HepG2 (cell line): Measurements from ENCODE around the gene MORC3. TPM values are rescaled to one million over a fixed set of nuclear protein-coding genes. Genes with fewer than 3 reads are reported as not detected.

Experiments used
- ATAC-seq: fragments of 200-7000 bp; cut with Tn5 transposase; 3 replicates; pipeline ENCODE4 v1.9.1; 2020; ENCODE audit warnings: mild to moderate bottlenecking, moderate library complexity
- BruUV-seq: library from RNA; stranded (reverse); fragments of 400-500 nt; replicated peaks from 2 replicates; lab custom pipeline; 2021; lab: Mats Ljungman, UMichigan
- CTCF ChIA-PET: fragments of 300-600 bp; formaldehyde crosslinking; extraction: SDS; loops from one replicate; lab custom pipeline; 2021; ENCODE audit warnings: low total read pairs, inconsistent platforms, low intra/inter-chr PET ratio; lab: Yijun Ruan, JAX
- POLR2A ChIA-PET: fragments of 350-600 bp; sonication (Branson Sonifier 250); formaldehyde crosslinking; loops from one replicate; lab custom pipeline; 2020; ENCODE audit warnings: antibody characterized with exemption, inconsistent platforms; lab: Yijun Ruan, JAX
- DNase-seq: peaks from one replicate; pipeline ENCODE4 v3.0.0-alpha.2; 2015; ENCODE audit warnings: low spot score
- FAIRE-seq: peaks from 3 replicates; lab custom pipeline; 2011; peaks lifted over from hg19 to GRCh38; lab: Jason Lieb, UNC
- H2AFZ ChIP-seq: one replicate; pipeline ENCODE4 v1.6.1; 2011; ENCODE audit warnings: low read length, inconsistent platforms
- H3K27ac ChIP-seq: fragments of 300-600 bp; 3 replicates; pipeline ENCODE4 v1.8.0; 2011; ENCODE audit warnings: mixed run types, mild to moderate bottlenecking, mixed read lengths, low read length, inconsistent platforms; ENCODE audit not compliant: insufficient read depth; ENCODE audit errors: extremely low read length
- H3K27me3 ChIP-seq, 2 experiments: fragments of 200-600 bp in 1 of 2; 2 replicates in 1 of 2; 3 replicates in 1 of 2; pipeline versions ENCODE4 v1.6.0 to v1.8.0; 2011; ENCODE audit warnings: low read length in 2 of 2, mild to moderate bottlenecking in 2 of 2, moderate library complexity in 2 of 2, inconsistent platforms in 1 of 2; ENCODE audit not compliant: insufficient read depth in 2 of 2, control insufficient read depth in 1 of 2
- H3K36me3 ChIP-seq, 2 experiments: fragments of 200-600 bp in 1 of 2; replicated peaks in 1 of 2; 2 replicates in 1 of 2; 3 replicates in 1 of 2; pipeline versions ENCODE4 v1.5.1 to v1.8.0; 2011; ENCODE audit warnings: low read length in 2 of 2, inconsistent platforms in 1 of 2; ENCODE audit not compliant: insufficient read depth in 2 of 2, control insufficient read depth in 1 of 2
- H3K4me1 ChIP-seq: 2 replicates; pipeline ENCODE4 v1.5.1; 2012; ENCODE audit warnings: low read length, inconsistent platforms; ENCODE audit not compliant: insufficient read depth
- H3K4me2 ChIP-seq: 2 replicates; pipeline ENCODE4 v1.6.0; 2011; ENCODE audit warnings: low read depth, low read length, inconsistent platforms
- H3K4me3 ChIP-seq, 3 experiments: fragments of 200-600 bp in 1 of 3; sonication (generic), shearing (Covaris generic) in 1 of 3; replicated peaks in 1 of 3; 2 replicates each; pipeline ENCODE4 v1.5.1; 2011 to 2016; ENCODE audit warnings: low read length in 3 of 3, inconsistent platforms in 2 of 3, low read depth in 2 of 3, mild to moderate bottlenecking in 2 of 3, control low read depth in 1 of 3, mixed read lengths in 1 of 3; ENCODE audit not compliant: insufficient read depth in 1 of 3
- H3K79me2 ChIP-seq: one replicate; pipeline ENCODE4 v1.6.1; 2011; ENCODE audit warnings: low read length, inconsistent platforms; ENCODE audit not compliant: insufficient read depth
- H3K9ac ChIP-seq: 2 replicates; pipeline ENCODE4 v1.6.0; 2011; ENCODE audit warnings: mild to moderate bottlenecking, low read depth, low read length, inconsistent platforms; ENCODE audit not compliant: insufficient read depth
- H3K9me3 ChIP-seq: 2 replicates; pipeline ENCODE4 v1.5.1; 2012; ENCODE audit warnings: mild to moderate bottlenecking, low read length
- H4K20me1 ChIP-seq: 2 replicates; pipeline ENCODE4 v1.6.0; 2011; ENCODE audit warnings: inconsistent platforms, mild to moderate bottlenecking, low read length, moderate library complexity; ENCODE audit not compliant: insufficient read depth
- ARNTL ChIP-seq: sonication (generic); formaldehyde crosslinking; IDR thresholded peaks from 2 replicates; pipeline ENCODE4 v1.4.0; 2020; ENCODE audit warnings: mild to moderate bottlenecking, missing genetic modification reagents
- ATF1 ChIP-seq: IDR thresholded peaks from 2 replicates; pipeline ENCODE4 v1.6.1; 2016; ENCODE audit warnings: mild to moderate bottlenecking, control low read depth
- ATM ChIP-seq: fragments of 450-650 bp; IDR thresholded peaks from 2 replicates; pipeline ENCODE4 v1.7.1; 2017; ENCODE audit warnings: mild to moderate bottlenecking, borderline replicate concordance
- CCAR2 ChIP-seq: fragments of 200-400 bp; formaldehyde crosslinking; optimal IDR thresholded peaks from 2 replicates; pipeline ENCODE3; 2018; ENCODE audit warnings: low read depth, mild to moderate bottlenecking, low read length, moderate library complexity
- CEBPB ChIP-seq: IDR thresholded peaks from 2 replicates; pipeline ENCODE4 v1.6.1; 2011; ENCODE audit warnings: low read depth, low read length, improper control_type of control experiment, borderline replicate concordance
- GATAD1 ChIP-seq: IDR thresholded peaks from 2 replicates; pipeline ENCODE4 v1.6.1; 2016; ENCODE audit warnings: missing genetic modification reagents, missing compliant biosample characterization
- HMG20A ChIP-seq: IDR thresholded peaks from 2 replicates; pipeline ENCODE4 v1.6.1; 2016; ENCODE audit warnings: borderline replicate concordance
- MIER3 ChIP-seq: IDR thresholded peaks from 2 replicates; pipeline ENCODE4 v1.6.1; 2016; ENCODE audit warnings: missing compliant biosample characterization, borderline replicate concordance
- PHF8 ChIP-seq: sonication (generic); formaldehyde crosslinking; IDR thresholded peaks from 2 replicates; pipeline ENCODE4 v1.5.0; 2020; ENCODE audit warnings: missing genetic modification reagents
- POLR2G ChIP-seq: fragments of 200-400 bp; formaldehyde crosslinking; IDR thresholded peaks from 2 replicates; pipeline ENCODE4 v1.6.1; 2018; ENCODE audit warnings: mild to moderate bottlenecking, low read depth, low read length, moderate library complexity
- PTBP1 ChIP-seq: fragments of 200-400 bp; formaldehyde crosslinking; IDR thresholded peaks from 2 replicates; pipeline ENCODE4 v1.6.1; 2018; ENCODE audit warnings: low read length, low read depth; ENCODE audit not compliant: poor library complexity, severe bottlenecking
- SP5 ChIP-seq: IDR thresholded peaks from 2 replicates; pipeline ENCODE4 v1.6.1; 2016; ENCODE audit warnings: low read depth, borderline replicate concordance
- ZNF670 ChIP-seq: sonication (generic); formaldehyde crosslinking; IDR thresholded peaks from 2 replicates; pipeline ENCODE4 v1.8.0; 2022; ENCODE audit warnings: mild to moderate bottlenecking, missing genetic modification reagents, borderline replicate concordance
- ZNF761 ChIP-seq: sonication (generic); formaldehyde crosslinking; conservative IDR thresholded peaks from 2 replicates; pipeline ENCODE4 v1.4.0; 2020; ENCODE audit warnings: mild to moderate bottlenecking, missing genetic modification reagents
- ZNF841 ChIP-seq: sonication (generic); formaldehyde crosslinking; IDR thresholded peaks from 2 replicates; pipeline ENCODE4 v1.8.1; 2023; ENCODE audit warnings: missing genetic modification reagents, borderline replicate concordance
- WGBS: methylation state at CpG from one replicate; pipeline ENCODE4 v1.1.6; 2017; ENCODE audit warnings: low lambda C conversion rate; 5-methylcytosine and 5-hydroxymethylcytosine counted together
- in situ Hi-C: cut with HindIII; loops from 2 replicates; pipeline ENCODE4 v1.10.0; 2017; ENCODE audit warnings: low pct_unique_long_range_greater_than_20kb; ENCODE audit not compliant: extremely low pct_ligation_motif_present
- intact Hi-C: fragments of 100-400 bp; cut with micrococcal nuclease; formaldehyde crosslinking; loops from one replicate; pipeline ENCODE4 v1.10.0; 2022; ENCODE audit not compliant: unreplicated experiment
- polyA plus RNA-seq, 8 experiments: library from polyadenylated mRNA; depleted of rRNA in 3 of 8; stranded (reverse) in 7 of 8; unstranded in 1 of 8; fragments of >200 nt; fragmentation: Illumina TruSeq in 4 of 8; extraction: Trizol in 4 of 8; gene quantifications; 2 replicates each; pipeline versions ENCODE4 v1.2.1 to v1.2.3, GENCODE V29; 2011 to 2016; ENCODE audit warnings: low read depth in 4 of 8, missing spikeins in 1 of 8, mixed read lengths in 1 of 8; ENCODE audit not compliant: insufficient read depth in 1 of 8
- total RNA-seq, 5 experiments: library from RNA; depleted of rRNA; stranded (reverse); fragments of >200 nt; fragmentation: Illumina TruSeq; extraction: Trizol; gene quantifications; 2 replicates each; pipeline ENCODE4 v1.2.3, GENCODE V29; 2016; ENCODE audit warnings: low read depth in 1 of 5
- TF ChIP-seq, protein P1 (sequence below): IDR thresholded peaks from 2 replicates; pipeline ENCODE4 v1.6.1; 2018; ENCODE audit warnings: missing genetic modification reagents
- TF ChIP-seq, protein P2 (sequence below): sonication (generic); formaldehyde crosslinking; IDR thresholded peaks from 2 replicates; pipeline ENCODE4 v1.8.1; 2022; ENCODE audit warnings: mild to moderate bottlenecking, missing genetic modification reagents
- TF ChIP-seq, protein P3 (sequence below): sonication (generic); formaldehyde crosslinking; IDR thresholded peaks from 2 replicates; pipeline ENCODE4 v1.4.0; 2020; ENCODE audit warnings: missing genetic modification reagents
- TF ChIP-seq, protein P4 (sequence below): sonication (generic); formaldehyde crosslinking; IDR thresholded peaks from 2 replicates; pipeline ENCODE4 v1.4.0; 2020; ENCODE audit warnings: missing genetic modification reagents

Gene MORC3
- total and polyA plus RNA-seq, 2 of the 13 experiments (the other 11 are each of a cell fraction or from before 2014, with no cell fraction given): 12.9 to 19.5 TPM

DNA sequence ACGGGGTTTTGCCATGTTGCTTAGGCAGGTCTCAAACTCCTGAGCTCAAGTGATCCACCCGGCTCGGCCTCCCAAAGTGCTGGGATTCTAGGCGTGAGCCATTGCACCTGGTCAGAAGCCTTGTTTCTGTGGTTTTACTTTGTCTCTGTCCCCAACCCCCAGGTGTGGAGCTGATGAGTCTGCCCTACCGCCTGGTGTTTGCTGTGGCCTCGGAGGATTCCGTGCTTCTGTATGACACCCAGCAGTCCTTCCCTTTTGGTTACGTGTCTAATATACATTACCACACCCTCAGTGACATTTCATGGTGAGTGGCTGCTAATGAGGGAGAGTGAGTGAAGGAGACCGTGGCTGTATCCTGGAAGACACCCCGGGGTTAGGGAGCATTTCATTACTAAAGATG, 91.3 kb downstream of the MORC3 start:
- Histone ChIP-seq H3K4me3 (no peak overlapping the region), H3K9ac (no peak overlapping the region), H2AFZ (no peak overlapping the region), H3K27me3 (no peaks in the 10 kb centered on the region), H3K79me2 (no peaks in the 10 kb centered on the region), H3K9me3 (no peaks in the 10 kb centered on the region), H3K4me1 (no peaks in the 10 kb centered on the region), H3K27ac (no peak overlapping the region), H4K20me1 (no peaks in the 10 kb centered on the region), H3K36me3 (peaks cover 7 to 39% of the 10 kb centered on the region in 2 experiments; a peak in 4 of 5 replicates), H3K4me2 (no peak overlapping the region)
- intact Hi-C loops (no loop called here), in situ Hi-C loops (no loop called here)
- no TSS peak for BruUV-seq
- over 99% methylated on average over 10 of the region's 10 CpGs for WGBS
- DNase-seq (no peak), ATAC-seq (no peak), FAIRE-seq (no peak)
- ChIA-PET POLR2A (no interaction called here), CTCF (no interaction called here)
- TF ChIP-seq GATAD1 (CRISPR knock-in tag) (no peak), ZNF761 (CRISPR knock-in tag) (no peak), ARNTL (CRISPR knock-in tag) (no peak), MIER3 (CRISPR knock-in tag) (no peak), ATM (no peak), CEBPB (no peak), PHF8 (CRISPR knock-in tag) (no peak), POLR2G (no peak), ZNF841 (no peak), CCAR2 (no peak), ATF1 (CRISPR knock-in tag) (no peak), HMG20A (no peak), ZNF670 (CRISPR knock-in tag) (no peak), PTBP1 (no peak), SP5 (no peak)
- TF ChIP-seq, protein P1, sequence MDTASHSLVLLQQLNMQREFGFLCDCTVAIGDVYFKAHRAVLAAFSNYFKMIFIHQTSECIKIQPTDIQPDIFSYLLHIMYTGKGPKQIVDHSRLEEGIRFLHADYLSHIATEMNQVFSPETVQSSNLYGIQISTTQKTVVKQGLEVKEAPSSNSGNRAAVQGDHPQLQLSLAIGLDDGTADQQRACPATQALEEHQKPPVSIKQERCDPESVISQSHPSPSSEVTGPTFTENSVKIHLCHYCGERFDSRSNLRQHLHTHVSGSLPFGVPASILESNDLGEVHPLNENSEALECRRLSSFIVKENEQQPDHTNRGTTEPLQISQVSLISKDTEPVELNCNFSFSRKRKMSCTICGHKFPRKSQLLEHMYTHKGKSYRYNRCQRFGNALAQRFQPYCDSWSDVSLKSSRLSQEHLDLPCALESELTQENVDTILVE: no peak
- TF ChIP-seq, protein P2, sequence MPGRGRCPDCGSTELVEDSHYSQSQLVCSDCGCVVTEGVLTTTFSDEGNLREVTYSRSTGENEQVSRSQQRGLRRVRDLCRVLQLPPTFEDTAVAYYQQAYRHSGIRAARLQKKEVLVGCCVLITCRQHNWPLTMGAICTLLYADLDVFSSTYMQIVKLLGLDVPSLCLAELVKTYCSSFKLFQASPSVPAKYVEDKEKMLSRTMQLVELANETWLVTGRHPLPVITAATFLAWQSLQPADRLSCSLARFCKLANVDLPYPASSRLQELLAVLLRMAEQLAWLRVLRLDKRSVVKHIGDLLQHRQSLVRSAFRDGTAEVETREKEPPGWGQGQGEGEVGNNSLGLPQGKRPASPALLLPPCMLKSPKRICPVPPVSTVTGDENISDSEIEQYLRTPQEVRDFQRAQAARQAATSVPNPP (CRISPR knock-in tag): no peak
- TF ChIP-seq, protein P3, sequence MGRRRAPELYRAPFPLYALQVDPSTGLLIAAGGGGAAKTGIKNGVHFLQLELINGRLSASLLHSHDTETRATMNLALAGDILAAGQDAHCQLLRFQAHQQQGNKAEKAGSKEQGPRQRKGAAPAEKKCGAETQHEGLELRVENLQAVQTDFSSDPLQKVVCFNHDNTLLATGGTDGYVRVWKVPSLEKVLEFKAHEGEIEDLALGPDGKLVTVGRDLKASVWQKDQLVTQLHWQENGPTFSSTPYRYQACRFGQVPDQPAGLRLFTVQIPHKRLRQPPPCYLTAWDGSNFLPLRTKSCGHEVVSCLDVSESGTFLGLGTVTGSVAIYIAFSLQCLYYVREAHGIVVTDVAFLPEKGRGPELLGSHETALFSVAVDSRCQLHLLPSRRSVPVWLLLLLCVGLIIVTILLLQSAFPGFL: no peak
- TF ChIP-seq, protein P4, sequence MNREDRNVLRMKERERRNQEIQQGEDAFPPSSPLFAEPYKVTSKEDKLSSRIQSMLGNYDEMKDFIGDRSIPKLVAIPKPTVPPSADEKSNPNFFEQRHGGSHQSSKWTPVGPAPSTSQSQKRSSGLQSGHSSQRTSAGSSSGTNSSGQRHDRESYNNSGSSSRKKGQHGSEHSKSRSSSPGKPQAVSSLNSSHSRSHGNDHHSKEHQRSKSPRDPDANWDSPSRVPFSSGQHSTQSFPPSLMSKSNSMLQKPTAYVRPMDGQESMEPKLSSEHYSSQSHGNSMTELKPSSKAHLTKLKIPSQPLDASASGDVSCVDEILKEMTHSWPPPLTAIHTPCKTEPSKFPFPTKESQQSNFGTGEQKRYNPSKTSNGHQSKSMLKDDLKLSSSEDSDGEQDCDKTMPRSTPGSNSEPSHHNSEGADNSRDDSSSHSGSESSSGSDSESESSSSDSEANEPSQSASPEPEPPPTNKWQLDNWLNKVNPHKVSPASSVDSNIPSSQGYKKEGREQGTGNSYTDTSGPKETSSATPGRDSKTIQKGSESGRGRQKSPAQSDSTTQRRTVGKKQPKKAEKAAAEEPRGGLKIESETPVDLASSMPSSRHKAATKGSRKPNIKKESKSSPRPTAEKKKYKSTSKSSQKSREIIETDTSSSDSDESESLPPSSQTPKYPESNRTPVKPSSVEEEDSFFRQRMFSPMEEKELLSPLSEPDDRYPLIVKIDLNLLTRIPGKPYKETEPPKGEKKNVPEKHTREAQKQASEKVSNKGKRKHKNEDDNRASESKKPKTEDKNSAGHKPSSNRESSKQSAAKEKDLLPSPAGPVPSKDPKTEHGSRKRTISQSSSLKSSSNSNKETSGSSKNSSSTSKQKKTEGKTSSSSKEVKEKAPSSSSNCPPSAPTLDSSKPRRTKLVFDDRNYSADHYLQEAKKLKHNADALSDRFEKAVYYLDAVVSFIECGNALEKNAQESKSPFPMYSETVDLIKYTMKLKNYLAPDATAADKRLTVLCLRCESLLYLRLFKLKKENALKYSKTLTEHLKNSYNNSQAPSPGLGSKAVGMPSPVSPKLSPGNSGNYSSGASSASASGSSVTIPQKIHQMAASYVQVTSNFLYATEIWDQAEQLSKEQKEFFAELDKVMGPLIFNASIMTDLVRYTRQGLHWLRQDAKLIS (CRISPR knock-in tag): no peak
